ENCODE measurements around the gene RAD54L.

The RAD54L gene

DNA sequence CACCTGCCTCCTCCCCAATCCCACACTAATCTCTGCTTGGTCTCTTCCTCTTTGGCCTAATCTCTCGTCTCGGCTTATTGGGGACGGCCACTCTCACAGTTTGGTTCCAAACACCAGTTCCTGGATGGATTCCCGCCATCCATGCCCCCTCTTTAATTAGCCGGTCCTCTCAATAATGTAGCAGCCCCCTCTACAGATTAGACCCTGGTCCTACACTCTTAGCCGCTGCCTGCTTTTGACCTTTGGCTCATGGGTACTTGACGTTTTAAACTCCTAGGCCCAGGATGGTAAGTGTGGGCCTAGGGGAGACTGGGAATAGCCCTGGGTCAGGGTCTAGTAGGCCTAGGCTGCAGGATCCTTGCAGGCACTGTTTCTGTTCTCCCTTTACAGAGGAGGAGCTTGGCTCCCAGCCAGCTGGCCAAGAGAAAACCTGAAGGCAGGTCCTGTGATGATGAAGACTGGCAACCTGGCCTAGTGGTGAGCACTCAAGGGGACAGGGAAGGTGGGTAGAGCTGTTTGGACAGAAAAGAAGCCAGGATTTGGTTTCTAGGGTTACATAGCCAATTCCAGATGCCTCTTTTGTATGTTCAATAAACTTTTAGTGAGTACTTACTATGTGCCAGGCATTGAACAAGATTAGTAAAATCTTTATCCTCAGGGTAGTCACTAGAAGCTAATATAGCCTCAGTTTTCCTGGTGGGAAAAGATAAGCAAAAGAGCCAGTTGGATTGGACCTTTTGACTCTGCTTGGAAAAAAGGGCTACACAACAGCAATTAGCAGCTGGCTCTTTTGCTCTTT, 758 bp downstream of the RAD54L start:
- peak; percentile 25 for DNase-seq (ENCODE audit: low spot score)
- in situ Hi-C loops (cut with MboI; ENCODE audit: low sequenced_read_pairs, unreplicated experiment): no loop called here

DNA sequence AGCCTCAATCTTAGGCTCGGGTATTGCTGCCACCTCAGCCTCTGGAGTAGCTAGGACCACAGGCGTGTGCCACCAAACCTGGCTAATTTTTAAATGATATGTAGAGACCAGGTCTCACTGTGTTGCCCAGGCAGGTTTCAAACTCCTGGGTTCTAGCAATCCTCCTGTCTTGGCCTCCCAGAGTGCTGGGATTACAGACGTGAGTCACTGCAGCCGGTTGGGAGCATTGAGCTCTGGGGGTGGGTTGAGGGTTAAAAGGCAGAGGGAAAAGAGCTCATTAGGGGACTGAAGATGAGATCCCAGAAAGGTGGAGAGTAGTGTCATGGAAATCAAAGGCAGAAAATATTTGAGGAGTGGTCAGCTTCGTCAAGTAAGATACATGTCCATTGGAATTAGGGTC, 7.1 kb downstream of the RAD54L start:
- in situ Hi-C loops (cut with MboI; ENCODE audit: low sequenced_read_pairs, unreplicated experiment): no loop called here

More for the DNA sequence above, 758 bp downstream of the RAD54L start:
- TF ChIP-seq, protein P1, sequence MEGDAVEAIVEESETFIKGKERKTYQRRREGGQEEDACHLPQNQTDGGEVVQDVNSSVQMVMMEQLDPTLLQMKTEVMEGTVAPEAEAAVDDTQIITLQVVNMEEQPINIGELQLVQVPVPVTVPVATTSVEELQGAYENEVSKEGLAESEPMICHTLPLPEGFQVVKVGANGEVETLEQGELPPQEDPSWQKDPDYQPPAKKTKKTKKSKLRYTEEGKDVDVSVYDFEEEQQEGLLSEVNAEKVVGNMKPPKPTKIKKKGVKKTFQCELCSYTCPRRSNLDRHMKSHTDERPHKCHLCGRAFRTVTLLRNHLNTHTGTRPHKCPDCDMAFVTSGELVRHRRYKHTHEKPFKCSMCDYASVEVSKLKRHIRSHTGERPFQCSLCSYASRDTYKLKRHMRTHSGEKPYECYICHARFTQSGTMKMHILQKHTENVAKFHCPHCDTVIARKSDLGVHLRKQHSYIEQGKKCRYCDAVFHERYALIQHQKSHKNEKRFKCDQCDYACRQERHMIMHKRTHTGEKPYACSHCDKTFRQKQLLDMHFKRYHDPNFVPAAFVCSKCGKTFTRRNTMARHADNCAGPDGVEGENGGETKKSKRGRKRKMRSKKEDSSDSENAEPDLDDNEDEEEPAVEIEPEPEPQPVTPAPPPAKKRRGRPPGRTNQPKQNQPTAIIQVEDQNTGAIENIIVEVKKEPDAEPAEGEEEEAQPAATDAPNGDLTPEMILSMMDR (IDR thresholded peaks at IDR 0.05; ENCODE audit: borderline replicate concordance, control extremely low read depth, extremely low read depth, insufficient read depth, missing control alignments): no peak

DNA sequence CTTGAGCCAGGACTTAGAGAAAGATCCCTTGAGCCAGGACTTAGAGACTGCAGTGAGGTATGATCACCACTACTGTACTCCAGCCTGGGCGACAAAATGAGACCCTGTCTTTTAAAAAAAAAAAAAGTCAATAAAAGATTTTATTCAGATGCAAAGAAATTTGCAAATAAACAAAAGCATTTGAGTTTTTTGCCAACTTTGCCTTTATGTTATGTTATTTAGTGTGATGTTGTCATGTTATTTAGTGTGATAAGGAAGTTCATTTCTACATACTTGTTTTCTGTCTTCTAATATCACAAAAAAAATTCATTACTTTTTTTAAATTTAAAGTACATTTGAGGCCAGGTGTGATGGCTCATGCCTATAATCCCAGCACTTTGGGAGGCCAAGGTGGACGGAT, 9.0 kb downstream of the RAD54L start:
- no peak for DNase-seq (ENCODE audit: low spot score)
- in situ Hi-C loops (cut with MboI; ENCODE audit: low sequenced_read_pairs, unreplicated experiment): no loop called here
- TF ChIP-seq, protein P1 (IDR thresholded peaks at IDR 0.05; ENCODE audit: borderline replicate concordance, control extremely low read depth, extremely low read depth, insufficient read depth, missing control alignments): no peak

More for the DNA sequence above, 7.1 kb downstream of the RAD54L start:
- TF ChIP-seq, protein P1 (IDR thresholded peaks at IDR 0.05; ENCODE audit: borderline replicate concordance, control extremely low read depth, extremely low read depth, insufficient read depth, missing control alignments): no peak
- no peak for DNase-seq (ENCODE audit: low spot score)

DNA sequence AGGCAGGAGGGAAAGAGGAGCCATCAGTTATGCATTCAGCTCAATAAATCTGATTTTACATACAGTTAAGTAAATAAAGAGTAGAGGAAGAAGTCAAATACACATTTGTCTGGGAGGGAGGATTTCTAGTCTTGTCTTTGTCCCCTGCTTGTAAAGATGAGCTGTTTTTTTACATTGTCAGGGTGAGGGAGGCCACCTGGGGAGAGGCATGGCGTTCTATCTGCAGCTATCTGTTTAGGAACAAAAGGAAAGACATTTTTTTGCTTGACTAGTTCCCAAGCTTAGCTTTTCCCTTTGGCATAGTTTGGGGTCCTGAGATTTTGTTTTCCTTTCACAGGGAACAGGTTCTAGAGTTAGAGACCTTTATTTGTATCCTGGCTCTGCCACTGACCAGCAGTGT, 14.9 kb downstream of the RAD54L start:
- TF ChIP-seq, protein P1 (IDR thresholded peaks at IDR 0.05; ENCODE audit: borderline replicate concordance, control extremely low read depth, extremely low read depth, insufficient read depth, missing control alignments): no peak
- no peak for DNase-seq (ENCODE audit: low spot score)
- in situ Hi-C loops (cut with MboI; ENCODE audit: low sequenced_read_pairs, unreplicated experiment): no loop called here

DNA sequence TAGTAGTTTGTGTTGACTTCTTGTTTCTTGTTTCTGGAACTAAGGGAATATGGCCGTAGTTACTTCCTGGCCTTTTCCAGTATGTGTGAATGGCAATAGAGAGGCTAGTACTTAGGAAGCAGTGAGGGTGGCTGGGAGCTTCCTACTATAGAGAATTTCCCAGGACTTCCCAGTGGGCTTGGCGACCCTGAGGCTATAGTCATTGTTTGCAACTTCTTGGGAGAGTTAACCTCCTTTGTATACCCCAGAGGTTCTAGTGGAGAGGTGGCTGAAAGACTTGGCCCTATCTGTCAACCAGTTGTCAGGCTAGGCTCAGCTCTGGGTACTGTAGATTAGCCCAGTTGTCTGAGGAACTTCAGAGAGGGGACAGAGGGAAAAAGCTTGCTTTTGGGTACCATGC, 15.6 kb downstream of the RAD54L start:
- DNase-seq (ENCODE audit: low spot score): no peak
- in situ Hi-C loops (cut with MboI; ENCODE audit: low sequenced_read_pairs, unreplicated experiment): no loop called here
- TF ChIP-seq, protein P1 (IDR thresholded peaks at IDR 0.05; ENCODE audit: borderline replicate concordance, control extremely low read depth, extremely low read depth, insufficient read depth, missing control alignments): no peak

DNA sequence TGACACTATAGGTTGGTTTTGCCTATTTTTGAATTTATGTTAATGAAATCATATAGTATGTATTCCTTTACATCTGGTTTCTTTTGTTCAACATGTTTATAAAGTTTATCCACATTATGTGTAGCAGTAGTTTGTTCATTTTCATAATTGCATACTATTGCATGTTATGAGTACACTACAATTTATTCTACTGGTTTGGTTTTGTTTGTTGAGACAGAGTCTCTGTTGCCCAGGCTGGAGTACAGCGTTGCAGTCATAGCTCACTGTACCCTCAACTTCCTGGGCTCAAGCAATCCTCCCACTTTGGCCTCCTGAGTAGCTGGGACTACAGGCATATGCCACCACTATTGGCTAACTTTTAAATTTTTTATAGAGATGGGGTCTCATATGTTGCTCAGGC, 21.0 kb downstream of the RAD54L start:
- TF ChIP-seq, protein P1 (IDR thresholded peaks at IDR 0.05; ENCODE audit: borderline replicate concordance, control extremely low read depth, extremely low read depth, insufficient read depth, missing control alignments): no peak
- in situ Hi-C loops (cut with MboI; ENCODE audit: low sequenced_read_pairs, unreplicated experiment): no loop called here
- DNase-seq (ENCODE audit: low spot score): no peak
